ENCODE measurements around the gene DPH5.

DNA sequence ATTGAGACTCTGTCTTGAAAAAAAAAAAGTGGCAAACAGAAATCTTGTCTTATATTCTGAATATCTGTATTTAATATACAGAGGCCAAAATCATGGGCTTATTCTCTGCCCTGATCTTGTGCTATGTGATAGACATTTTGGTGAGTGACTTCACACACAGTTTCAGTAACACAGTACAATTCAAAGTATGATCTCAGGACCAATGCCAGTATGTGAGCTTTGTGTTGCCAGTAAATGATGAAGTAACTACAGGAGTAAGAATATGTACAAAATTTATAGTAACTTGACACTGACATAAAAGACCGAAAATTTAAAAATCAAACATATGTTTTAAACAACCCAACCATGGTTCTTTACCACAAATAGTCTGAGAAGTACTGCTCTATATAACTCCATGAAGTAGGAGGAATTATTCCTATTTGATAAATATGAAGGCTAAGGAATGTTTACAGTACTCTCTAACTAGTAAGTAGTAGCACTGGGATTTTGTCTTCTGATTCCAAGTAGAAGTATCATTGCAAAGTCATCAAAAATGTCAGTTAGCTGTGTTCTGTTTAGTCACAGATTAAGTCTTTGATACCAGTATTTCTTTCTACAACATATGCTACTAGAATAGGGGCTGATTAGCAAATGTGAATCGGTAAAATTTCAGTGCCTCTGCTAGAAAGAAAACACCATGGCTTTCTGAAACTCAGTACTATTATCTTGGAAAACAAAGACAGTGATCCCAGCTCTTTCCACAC is 25.3 kb downstream of the DPH5 start:
- TF ChIP-seq, protein P1, sequence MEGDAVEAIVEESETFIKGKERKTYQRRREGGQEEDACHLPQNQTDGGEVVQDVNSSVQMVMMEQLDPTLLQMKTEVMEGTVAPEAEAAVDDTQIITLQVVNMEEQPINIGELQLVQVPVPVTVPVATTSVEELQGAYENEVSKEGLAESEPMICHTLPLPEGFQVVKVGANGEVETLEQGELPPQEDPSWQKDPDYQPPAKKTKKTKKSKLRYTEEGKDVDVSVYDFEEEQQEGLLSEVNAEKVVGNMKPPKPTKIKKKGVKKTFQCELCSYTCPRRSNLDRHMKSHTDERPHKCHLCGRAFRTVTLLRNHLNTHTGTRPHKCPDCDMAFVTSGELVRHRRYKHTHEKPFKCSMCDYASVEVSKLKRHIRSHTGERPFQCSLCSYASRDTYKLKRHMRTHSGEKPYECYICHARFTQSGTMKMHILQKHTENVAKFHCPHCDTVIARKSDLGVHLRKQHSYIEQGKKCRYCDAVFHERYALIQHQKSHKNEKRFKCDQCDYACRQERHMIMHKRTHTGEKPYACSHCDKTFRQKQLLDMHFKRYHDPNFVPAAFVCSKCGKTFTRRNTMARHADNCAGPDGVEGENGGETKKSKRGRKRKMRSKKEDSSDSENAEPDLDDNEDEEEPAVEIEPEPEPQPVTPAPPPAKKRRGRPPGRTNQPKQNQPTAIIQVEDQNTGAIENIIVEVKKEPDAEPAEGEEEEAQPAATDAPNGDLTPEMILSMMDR (IDR thresholded peaks at IDR 0.05; ENCODE audit: low read depth, low read length), result no peak
- no peak for TF ChIP-seq POLR2A (IDR thresholded peaks at IDR 0.05; ENCODE audit: extremely low read depth, insufficient read length)
- TF ChIP-seq, protein P2, sequence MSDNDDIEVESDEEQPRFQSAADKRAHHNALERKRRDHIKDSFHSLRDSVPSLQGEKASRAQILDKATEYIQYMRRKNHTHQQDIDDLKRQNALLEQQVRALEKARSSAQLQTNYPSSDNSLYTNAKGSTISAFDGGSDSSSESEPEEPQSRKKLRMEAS (IDR thresholded peaks at IDR 0.05; ENCODE audit: low read depth, low read length), result no peak

Measured in NB4 (cell line).